ENCODE data around the gene ATOSB.

DNA sequence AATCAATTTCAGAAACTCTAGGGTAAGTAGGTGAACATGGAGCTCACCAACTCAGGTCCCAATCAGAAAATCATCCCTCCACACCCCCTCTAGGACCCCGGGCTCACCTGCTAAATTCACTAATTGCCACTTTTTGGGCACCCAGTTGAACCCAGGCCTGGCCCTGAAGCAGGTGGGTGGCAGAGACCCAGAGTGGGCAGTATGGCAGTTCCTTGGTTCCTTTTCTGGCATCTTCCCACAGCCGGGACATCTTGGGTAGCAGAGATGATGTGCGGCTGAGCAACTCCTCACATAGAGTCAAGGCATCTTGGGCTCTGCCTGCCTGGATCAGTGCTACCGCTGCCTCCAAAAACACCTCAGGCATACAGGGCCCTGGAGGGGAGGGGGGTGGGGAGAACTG is 40.3 kb downstream of the ATOSB start:
- TF ChIP-seq POLR2A (IDR thresholded peaks at IDR 0.05): no peak
- TF ChIP-seq, protein P1, sequence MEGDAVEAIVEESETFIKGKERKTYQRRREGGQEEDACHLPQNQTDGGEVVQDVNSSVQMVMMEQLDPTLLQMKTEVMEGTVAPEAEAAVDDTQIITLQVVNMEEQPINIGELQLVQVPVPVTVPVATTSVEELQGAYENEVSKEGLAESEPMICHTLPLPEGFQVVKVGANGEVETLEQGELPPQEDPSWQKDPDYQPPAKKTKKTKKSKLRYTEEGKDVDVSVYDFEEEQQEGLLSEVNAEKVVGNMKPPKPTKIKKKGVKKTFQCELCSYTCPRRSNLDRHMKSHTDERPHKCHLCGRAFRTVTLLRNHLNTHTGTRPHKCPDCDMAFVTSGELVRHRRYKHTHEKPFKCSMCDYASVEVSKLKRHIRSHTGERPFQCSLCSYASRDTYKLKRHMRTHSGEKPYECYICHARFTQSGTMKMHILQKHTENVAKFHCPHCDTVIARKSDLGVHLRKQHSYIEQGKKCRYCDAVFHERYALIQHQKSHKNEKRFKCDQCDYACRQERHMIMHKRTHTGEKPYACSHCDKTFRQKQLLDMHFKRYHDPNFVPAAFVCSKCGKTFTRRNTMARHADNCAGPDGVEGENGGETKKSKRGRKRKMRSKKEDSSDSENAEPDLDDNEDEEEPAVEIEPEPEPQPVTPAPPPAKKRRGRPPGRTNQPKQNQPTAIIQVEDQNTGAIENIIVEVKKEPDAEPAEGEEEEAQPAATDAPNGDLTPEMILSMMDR (IDR thresholded peaks at IDR 0.05): no peak

All from lower leg skin (tissue), 3 donors.